ENCODE data around the gene ERICH3.

The ERICH3 gene

GRCh38 chr1:74673351-74674111, at the start of gene ERICH3:
TSS of gene ERICH3 (minus strand) at chr1:74673792. CDS start at chr1:74673519, 273 bp downstream.
- no peak for TF ChIP-seq CTCF (IDR thresholded peaks at IDR 0.05; ENCODE audit: low read depth, low read length)
- no peak for DNase-seq (ENCODE audit: extremely low read depth, low read depth)

GRCh38 chr1:74717626-74718025, 44.0 kb upstream of the ERICH3 start:
- TF ChIP-seq CTCF (IDR thresholded peaks at IDR 0.05; ENCODE audit: low read depth, low read length), result no peak
- DNase-seq (ENCODE audit: extremely low read depth, low read depth), result no peak

- no peak for DNase-seq (ENCODE audit: extremely low read depth, low read depth)
- TF ChIP-seq CTCF (IDR thresholded peaks at IDR 0.05; ENCODE audit: low read depth, low read length), result no peak
Measured at GRCh38 chr1:74716822-74717221, 43.2 kb upstream of the ERICH3 start.

GRCh38 chr1:74715806-74716205, 42.2 kb upstream of the ERICH3 start:
- no peak for DNase-seq (ENCODE audit: extremely low read depth, low read depth)
- no peak for TF ChIP-seq CTCF (IDR thresholded peaks at IDR 0.05; ENCODE audit: low read depth, low read length)

- TF ChIP-seq CTCF (IDR thresholded peaks at IDR 0.05; ENCODE audit: low read depth, low read length), result no peak
- no peak for DNase-seq (ENCODE audit: extremely low read depth, low read depth)
Measured at GRCh38 chr1:74715236-74715502, 41.6 kb upstream of the ERICH3 start.

GRCh38 chr1:74714429-74715235, 41.0 kb upstream of the ERICH3 start:
- no peak for DNase-seq (ENCODE audit: extremely low read depth, low read depth)
- TF ChIP-seq CTCF (IDR thresholded peaks at IDR 0.05; ENCODE audit: low read depth, low read length), result no peak

GRCh38 chr1:74713849-74714248, 40.3 kb upstream of the ERICH3 start:
- DNase-seq (ENCODE audit: extremely low read depth, low read depth), result no peak
- TF ChIP-seq CTCF (IDR thresholded peaks at IDR 0.05; ENCODE audit: low read depth, low read length), result no peak

All from AG09319 (cell line).